PC-3 (cell line): ENCODE data around the gene GLB1L3.

Experiments used
- CTCF ChIP-seq: fragments of 300-600 bp; sonication (generic); conservative IDR thresholded peaks from 2 replicates; pipeline ENCODE4 v1.5.1; 2017; ENCODE audit warnings: antibody characterized with exemption, low read depth, mild to moderate bottlenecking, low read length
- EZH2 ChIP-seq: fragments of 300-600 bp; sonication (generic); IDR thresholded peaks from one replicate; pipeline ENCODE4 v1.6.1; 2017; ENCODE audit warnings: antibody characterized with exemption, mild to moderate bottlenecking, low read length; ENCODE audit not compliant: unreplicated experiment
- EZH2phosphoT487 ChIP-seq: fragments of 300-600 bp; sonication (generic); IDR thresholded peaks from 2 replicates; pipeline ENCODE4 v1.6.1; 2018; ENCODE audit warnings: mild to moderate bottlenecking, antibody characterized with exemption, low read length, borderline replicate concordance

- no peak for TF ChIP-seq CTCF
- TF ChIP-seq EZH2: no peak
- TF ChIP-seq EZH2phosphoT487: no peak
These were observed 70.2 kb downstream of the GLB1L3 start for GRCh38 chr11:134346101-134346975.
